Occipital lobe (tissue), 2 donors: ENCODE data around the gene TNFSF12. TPM values are rescaled to one million over a fixed set of nuclear protein-coding genes. Genes with fewer than 3 reads are reported as not detected.

Experiments used
- DNase-seq: peaks from one replicate; lab custom pipeline; 2025; lab: John Stamatoyannopoulos, UW
- total RNA-seq: library from RNA; depleted of rRNA; stranded (reverse); fragments of >200 nt; gene quantifications from one replicate; pipeline ENCODE4 v1.2.3, GENCODE V29; 2014

Gene TNFSF12, protein sequence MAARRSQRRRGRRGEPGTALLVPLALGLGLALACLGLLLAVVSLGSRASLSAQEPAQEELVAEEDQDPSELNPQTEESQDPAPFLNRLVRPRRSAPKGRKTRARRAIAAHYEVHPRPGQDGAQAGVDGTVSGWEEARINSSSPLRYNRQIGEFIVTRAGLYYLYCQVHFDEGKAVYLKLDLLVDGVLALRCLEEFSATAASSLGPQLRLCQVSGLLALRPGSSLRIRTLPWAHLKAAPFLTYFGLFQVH
- 3.3 TPM for total RNA-seq

DNA sequence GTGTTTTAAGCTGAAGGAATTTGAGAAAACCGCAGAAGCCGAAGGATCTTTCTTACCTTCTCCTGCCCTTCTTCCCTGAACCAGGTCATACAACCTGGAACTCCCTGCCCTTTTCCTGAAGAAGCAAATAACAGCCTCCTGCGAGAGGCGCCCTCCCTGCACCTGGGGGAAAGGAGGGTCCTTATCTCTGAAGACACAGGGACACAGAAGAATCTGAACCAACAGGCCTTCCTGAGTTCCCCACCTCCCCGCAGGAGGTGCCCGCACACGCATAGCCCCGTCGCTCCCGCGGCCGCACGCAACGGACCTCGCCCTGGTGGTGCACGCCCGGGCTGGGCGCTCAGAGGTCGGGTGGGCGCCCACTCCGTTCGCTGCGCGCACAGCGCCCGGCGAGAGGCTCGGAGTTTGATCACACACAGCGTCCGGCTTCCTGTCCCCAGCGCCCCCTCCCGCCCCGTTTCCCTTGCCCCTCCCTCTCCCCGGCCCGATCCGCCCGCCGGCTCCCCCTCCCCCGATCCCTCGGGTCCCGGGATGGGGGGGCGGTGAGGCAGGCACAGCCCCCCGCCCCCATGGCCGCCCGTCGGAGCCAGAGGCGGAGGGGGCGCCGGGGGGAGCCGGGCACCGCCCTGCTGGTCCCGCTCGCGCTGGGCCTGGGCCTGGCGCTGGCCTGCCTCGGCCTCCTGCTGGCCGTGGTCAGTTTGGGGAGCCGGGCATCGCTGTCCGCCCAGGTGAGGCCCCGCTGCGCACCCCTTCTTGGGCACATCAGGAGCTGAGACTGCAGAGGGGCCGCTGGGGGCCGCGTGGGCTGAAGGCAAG is at the start of gene TNFSF12:
Gene TNFSF12 (plus strand): TSS at position 474 of the 816 bp plus-strand sequence. CDS start 96 bp downstream, at position 570.
- DNase-seq, result peak; percentile 21

DNA sequence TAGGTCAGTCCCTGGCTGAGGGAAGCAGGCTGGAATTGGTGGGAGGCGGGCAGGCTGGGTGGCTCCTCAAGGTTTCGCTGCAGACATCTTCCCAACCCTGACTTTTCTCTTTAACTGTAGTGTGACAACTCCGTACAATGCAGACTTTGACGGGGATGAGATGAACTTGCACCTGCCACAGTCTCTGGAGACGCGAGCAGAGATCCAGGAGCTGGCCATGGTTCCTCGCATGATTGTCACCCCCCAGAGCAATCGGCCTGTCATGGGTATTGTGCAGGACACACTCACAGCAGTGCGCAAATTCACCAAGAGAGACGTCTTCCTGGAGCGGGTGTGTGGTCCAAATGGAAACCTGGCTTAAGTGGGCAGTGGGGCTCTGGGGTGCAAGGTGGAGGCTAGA is 49.7 kb upstream of the TNFSF12 start:
- no peak for DNase-seq

DNA sequence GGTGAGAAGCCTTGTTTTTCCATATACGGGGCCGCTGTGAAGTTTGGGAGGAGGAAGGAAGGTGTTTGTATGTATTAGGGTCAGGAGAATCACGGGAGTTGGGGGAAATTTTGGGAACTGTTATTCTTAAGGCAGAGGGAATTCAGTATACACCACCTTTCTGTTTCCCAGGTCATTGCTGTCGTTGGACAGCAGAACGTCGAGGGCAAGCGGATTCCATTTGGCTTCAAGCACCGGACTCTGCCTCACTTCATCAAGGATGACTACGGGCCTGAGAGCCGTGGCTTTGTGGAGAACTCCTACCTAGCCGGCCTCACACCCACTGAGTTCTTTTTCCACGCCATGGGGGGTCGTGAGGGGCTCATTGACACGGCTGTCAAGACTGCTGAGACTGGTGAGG is 47.1 kb upstream of the TNFSF12 start:
- DNase-seq, result no peak

DNA sequence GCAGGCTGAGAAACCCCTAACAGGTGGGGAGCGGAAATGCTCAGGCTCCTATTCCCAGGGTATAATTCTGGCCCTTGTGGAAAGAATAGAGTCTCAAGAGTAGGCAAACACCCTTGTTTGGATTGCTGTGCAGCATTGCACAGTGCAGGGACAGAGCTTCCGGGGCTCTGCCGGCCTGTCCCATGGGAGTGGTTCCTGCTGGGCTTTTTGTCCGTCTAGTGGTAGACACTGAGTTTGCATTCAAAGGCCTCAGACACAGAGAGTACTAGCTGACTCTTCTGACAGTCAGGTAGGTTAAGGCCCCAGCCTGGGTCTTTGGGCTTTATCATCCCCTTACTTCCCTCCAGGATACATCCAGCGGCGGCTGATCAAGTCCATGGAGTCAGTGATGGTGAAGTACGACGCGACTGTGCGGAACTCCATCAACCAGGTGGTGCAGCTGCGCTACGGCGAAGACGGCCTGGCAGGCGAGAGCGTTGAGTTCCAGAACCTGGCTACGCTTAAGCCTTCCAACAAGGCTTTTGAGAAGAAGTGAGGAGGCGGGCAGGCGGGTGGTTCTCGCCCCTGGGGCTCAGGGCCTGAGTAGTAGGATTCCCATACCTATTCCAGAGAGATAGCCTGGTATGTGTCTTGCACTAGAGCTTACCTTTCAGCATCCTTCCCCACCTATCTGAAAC is 46.5 kb upstream of the TNFSF12 start:
- DNase-seq, result no peak

DNA sequence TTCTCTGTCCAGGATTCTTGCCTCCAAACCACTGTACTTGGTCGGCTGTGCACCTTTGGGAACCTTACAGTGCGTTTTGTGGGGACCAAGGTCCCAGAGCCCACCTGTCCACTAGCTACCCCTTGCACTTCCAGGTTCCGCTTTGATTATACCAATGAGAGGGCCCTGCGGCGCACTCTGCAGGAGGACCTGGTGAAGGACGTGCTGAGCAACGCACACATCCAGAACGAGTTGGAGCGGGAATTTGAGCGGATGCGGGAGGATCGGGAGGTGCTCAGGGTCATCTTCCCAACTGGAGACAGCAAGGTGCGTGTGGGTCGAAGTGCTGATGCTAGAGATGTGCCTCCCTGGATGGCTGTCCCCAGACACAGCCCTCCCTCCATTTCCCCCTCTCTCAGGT is 45.9 kb upstream of the TNFSF12 start:
- no peak for DNase-seq

DNA sequence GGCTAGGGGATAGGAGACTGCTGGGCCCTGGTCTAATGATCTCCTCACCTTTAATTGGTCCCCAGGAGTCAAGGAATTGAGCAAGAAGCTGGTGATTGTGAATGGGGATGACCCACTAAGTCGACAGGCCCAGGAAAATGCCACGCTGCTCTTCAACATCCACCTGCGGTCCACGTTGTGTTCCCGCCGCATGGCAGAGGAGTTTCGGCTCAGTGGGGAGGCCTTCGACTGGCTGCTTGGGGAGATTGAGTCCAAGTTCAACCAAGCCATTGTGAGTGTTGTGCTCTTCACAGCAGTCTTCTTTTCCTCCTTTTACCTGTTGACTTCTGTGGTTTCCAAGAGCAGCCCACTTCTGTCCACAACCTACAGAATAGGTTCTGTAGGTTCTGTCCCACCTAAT is 45.3 kb upstream of the TNFSF12 start:
- no peak for DNase-seq

DNA sequence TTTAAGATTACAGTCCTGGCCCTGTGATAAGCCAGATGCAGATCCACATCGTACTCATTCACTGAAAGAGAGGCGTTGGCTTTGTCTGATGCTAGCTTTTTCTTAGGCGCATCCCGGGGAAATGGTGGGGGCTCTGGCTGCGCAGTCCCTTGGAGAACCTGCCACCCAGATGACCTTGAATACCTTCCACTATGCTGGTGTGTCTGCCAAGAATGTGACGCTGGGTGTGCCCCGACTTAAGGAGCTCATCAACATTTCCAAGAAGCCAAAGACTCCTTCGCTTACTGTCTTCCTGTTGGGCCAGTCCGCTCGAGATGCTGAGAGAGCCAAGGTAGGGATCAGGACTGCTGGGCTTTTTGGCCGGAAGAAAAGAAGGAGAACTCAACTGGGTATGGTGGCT is 40.7 kb upstream of the TNFSF12 start:
- no peak for DNase-seq

DNA sequence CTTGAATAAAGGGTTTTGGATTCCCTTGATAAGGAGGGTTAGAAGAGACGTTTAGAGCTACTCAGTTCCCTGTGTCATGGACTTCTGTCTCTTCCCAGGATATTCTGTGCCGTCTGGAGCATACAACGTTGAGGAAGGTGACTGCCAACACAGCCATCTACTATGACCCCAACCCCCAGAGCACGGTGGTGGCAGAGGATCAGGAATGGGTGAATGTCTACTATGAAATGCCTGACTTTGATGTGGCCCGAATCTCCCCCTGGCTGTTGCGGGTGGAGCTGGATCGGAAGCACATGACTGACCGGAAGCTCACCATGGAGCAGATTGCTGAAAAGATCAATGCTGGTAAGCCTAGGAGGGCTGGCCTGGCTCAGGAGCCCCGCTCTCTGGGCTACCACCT is 40.0 kb upstream of the TNFSF12 start:
- DNase-seq, result no peak

DNA sequence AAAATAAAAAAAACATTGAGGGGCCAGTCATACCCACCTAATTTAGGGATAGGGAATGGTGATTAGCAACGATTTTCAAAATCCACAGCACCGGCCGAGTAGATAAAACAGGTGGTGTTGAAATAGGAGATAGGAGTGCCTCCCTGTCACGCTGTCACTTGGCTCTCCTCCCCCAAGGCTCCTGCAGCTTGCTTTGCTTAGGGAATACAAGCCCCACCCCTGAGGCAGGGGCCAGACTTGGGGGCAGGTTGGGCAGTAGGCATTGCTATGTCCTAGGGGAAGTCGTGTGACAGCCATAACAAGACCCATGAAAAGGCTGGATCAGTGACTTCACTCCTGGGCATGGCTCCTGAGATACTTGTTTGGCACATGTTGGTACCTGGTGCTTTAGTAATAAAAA is 38.9 kb upstream of the TNFSF12 start:
- DNase-seq, result no peak

DNA sequence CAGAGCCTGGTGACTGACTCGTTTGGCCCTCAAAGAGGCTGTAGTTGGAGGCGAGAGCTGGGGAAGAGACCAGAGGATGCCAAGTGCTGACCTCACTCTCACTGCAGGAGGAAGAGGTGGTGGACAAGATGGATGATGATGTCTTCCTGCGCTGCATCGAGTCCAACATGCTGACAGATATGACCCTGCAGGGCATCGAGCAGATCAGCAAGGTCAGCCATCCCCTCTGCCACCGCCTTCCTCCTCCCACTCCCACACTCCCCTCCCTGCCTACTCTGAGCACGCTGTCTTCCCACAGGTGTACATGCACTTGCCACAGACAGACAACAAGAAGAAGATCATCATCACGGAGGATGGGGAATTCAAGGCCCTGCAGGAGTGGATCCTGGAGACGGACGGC is 37.8 kb upstream of the TNFSF12 start:
- no peak for DNase-seq

DNA sequence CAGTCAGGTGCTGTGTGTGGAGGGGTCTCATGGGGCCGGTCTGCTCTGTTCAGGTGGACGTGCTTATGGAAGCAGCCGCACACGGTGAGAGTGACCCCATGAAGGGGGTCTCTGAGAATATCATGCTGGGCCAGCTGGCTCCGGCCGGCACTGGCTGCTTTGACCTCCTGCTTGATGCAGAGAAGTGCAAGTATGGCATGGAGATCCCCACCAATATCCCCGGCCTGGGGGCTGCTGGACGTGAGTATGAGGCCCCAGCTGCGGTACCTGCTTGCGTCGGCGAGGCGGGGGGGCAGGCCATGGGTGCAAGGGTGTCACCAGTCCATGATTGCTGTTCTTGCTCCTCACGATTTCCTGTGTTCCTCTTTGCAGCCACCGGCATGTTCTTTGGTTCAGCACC is 36.8 kb upstream of the TNFSF12 start:
- DNase-seq, result no peak

DNA sequence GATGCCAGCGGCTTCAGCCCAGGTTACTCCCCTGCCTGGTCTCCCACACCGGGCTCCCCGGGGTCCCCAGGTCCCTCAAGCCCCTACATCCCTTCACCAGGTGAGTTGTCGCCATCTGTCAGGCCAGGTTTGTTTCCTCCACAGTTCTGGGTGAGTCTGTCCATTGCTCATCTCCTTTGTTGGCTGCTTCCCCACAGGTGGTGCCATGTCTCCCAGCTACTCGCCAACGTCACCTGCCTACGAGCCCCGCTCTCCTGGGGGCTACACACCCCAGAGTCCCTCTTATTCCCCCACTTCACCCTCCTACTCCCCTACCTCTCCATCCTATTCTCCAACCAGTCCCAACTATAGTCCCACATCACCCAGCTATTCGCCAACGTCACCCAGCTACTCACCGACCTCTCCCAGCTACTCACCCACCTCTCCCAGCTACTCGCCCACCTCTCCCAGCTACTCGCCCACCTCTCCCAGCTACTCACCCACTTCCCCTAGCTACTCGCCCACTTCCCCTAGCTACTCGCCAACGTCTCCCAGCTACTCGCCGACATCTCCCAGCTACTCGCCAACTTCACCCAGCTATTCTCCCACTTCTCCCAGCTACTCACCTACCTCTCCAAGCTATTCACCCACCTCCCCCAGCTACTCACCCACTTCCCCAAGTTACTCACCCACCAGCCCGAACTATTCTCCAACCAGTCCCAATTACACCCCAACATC is 35.9 kb upstream of the TNFSF12 start:
- no peak for DNase-seq

DNA sequence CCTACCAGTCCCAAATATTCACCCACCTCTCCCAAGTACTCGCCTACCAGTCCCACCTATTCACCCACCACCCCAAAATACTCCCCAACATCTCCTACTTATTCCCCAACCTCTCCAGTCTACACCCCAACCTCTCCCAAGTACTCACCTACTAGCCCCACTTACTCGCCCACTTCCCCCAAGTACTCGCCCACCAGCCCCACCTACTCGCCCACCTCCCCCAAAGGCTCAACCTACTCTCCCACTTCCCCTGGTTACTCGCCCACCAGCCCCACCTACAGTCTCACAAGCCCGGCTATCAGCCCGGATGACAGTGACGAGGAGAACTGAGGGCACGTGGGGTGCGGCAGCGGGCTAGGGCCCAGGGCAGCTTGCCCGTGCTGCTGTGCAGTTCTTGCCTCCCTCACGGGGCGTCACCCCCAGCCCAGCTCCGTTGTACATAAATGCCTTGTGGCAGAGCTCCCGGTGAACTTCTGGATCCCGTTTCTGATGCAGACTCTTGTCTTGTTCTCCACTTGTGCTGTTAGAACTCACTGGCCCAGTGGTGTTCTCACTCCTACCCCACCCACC is 34.9 kb upstream of the TNFSF12 start:
- no peak for DNase-seq

DNA sequence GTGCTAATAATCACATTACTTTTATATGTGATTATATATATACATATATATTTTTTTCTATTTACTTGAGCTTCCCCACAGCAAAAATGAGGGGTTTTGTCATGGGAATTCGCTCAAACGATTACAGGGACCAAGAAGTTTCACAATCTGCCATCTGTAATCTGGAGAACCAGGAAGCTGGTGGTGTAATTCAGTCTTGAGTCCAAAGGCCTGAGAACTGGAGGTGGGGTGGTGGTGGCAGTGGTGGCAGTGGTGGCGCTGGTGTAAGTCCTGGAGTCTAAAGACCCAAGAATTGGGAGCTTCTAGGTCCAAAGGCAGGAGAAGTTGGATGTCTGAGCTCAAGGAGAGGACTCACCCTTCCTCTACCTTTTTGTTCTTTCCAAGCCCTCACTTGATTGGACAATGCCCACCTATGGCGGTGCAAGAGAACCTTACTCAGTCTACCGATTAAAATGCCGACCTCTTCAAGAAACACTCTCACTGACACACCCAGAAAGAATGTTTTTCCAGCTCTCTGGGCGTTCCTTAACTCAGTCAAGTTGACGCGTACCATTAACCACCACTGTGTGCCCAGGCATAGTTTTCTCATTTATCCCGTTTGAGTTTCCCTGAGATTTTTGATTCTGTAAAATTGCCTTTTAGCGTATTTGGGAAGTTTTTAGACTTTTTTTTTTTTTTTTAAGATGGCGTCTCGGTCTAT is 32.8 kb upstream of the TNFSF12 start:
- DNase-seq, result no peak

DNA sequence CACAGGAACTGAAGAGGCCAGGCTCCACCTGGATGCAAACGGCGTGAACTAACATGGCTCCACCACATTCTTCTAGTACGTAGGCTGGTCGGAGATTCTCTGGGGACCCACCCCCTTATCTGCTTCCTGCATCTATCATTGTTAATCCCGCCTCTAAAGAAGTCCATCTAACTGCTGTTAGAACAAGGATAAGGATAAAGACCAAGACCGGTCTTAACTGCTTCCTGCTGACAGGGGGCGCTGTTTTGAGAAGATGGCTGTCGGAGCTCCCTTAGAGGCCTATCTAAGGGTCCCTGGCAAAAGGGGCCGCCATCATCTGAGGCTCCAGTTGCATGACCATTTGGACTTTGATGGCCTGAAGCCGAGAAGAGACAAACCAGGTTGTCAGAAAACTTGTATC is 25.8 kb upstream of the TNFSF12 start:
- DNase-seq, result no peak

DNA sequence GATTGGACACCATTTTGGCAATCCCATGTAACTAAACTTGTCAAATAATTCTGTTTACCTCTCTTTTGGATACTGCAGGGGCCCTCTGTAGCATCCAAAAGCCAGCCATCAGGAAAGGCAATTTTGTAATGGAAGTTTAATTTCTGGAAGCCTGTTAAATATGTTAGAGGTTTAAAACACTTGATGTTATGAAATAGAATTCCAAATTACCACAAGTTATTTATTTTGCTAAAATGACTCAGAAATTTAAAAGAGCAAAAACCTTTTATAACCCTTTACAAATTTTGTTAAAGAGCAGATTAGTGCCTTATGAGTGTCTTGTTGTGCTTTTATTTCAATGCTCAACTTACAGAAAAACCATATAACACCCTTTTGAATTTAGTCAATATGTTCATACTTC is 20.0 kb upstream of the TNFSF12 start:
- DNase-seq, result no peak

DNA sequence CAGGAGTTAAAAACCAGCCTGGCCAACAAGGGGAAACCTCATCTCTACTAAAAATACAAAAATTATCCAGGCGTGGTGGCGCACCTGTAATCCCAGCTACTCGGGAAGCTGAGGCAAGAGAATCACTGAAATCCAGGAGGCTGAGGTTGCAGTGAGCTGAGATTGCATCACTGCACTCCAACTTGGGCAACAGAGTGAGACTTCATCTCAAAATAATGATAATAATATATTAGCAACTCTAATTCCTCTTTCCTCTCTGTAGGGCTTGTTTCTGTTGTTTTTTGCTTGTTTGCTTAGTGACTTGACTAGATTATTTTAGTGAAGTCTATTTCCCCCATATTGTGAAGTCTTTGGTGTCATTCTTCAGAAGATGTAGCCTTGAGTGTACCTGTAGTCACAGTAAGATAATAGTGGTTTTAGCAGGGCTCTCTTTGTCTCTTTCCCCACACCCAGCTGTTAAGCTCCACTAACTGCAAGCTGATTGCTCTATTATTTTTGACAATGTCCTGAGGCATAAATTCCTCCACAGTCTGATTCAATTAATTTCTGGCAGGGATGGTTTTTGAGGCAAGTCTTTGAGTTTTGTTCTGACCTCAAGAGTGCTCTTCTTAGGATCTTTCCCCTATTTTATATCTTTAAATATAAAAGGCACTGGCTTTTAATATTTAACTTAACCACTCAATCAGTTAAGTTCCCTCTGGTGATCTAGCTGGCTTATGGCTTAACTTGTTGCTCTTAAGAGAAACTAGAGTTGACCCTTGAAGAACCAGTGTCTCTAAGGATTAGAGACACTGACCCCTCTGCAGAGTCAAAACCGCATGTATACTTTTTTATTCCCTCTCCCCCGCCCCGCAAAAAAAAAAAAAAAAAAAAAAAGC is 18.6 kb upstream of the TNFSF12 start:
- no peak for DNase-seq

DNA sequence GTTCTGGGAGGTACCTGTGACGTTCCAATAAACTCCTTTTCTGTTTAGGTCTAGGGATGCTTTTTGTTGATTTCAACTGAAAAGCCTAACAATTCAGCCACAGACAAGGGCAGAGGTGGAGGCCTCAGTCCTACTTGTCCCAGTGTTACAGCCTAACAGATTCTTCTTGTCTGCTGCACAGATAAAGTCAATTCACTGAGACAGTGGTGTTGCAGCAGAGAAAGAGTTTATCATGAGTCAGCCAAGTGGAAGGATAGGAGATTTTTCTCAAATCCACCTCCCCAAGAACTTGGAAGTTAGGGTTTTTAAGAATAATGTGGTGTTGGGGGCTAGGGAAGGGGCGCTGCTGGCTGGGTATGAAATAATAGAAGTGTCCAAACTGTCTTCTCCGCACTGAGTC is 10.8 kb upstream of the TNFSF12 start:
- no peak for DNase-seq

DNA sequence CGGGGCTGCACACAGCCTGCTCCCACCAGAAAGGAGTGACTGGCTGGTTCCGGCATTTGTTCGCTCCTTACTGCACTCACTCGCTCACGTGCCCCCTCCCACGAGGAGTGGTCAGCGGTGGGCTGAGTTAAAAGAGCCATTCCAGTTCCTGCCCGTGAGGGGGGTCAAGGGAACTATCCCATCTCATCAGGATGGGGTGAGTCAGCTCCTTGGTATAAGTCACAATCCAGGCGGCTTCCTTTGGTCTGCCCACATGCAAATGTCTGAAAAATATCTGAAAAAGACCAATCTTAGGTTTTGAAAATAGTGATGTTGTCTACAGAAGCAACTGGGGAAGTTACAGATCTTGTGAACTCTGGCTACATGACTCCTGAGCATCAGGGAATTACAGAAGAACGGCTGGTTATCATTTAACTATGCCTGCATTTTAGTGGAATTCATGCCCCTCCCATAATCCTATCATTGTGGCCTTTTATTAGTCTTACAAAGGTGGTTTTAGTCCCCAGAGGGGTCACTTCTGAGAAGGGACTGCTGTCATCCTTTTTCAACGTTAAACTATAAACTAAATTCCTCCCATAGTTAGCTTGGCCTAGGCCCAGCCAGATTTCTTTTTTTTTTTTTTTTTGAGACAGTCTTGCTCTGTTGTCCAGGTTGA is 9.8 kb upstream of the TNFSF12 start:
- no peak for DNase-seq
